H9 (cell line): ENCODE data around the gene ROBO1. TPM values are rescaled to one million over a fixed set of nuclear protein-coding genes. Genes with fewer than 3 reads are reported as not detected.

Experiments used
- DNase-seq: peaks from one replicate; pipeline ENCODE4 v3.0.0-alpha.2; 2017
- H2AFZ ChIP-seq: one replicate; pipeline ENCODE4 v1.6.1; 2013; ENCODE audit warnings: mild to moderate bottlenecking, low read length, control low read depth, moderate library complexity
- H2AK5ac ChIP-seq: 2 replicates; pipeline ENCODE4 v1.6.1; 2013; ENCODE audit warnings: low read length, control low read depth, mixed read lengths; ENCODE audit not compliant: insufficient read length
- H2BK120ac ChIP-seq: one replicate; pipeline ENCODE4 v1.6.1; 2013; ENCODE audit warnings: low read depth, mild to moderate bottlenecking, low read length, control low read depth, inconsistent platforms; ENCODE audit not compliant: poor library complexity, severe bottlenecking
- H2BK12ac ChIP-seq: 2 replicates; pipeline ENCODE4 v1.6.1; 2013; ENCODE audit warnings: low read length, control low read depth, mixed read lengths, low read depth; ENCODE audit not compliant: insufficient read length
- H2BK15ac ChIP-seq: 2 replicates; pipeline ENCODE4 v1.6.1; 2013; ENCODE audit warnings: low read depth, low read length, control low read depth
- H2BK20ac ChIP-seq: one replicate; pipeline ENCODE4 v1.6.1; 2013; ENCODE audit warnings: low read depth, mild to moderate bottlenecking, low read length, control low read depth, inconsistent platforms; ENCODE audit not compliant: poor library complexity, severe bottlenecking
- H2BK5ac ChIP-seq: 2 replicates; pipeline ENCODE4 v1.6.1; 2013; ENCODE audit warnings: low read length, control low read depth, mixed read lengths; ENCODE audit not compliant: insufficient read length
- H3K14ac ChIP-seq: 2 replicates; pipeline ENCODE4 v1.6.1; 2013; ENCODE audit warnings: low read length, control low read depth; ENCODE audit not compliant: insufficient read depth
- H3K18ac ChIP-seq: 2 replicates; pipeline ENCODE4 v1.6.1; 2013; ENCODE audit warnings: low read depth, mild to moderate bottlenecking, mixed read lengths, low read length, control low read depth; ENCODE audit not compliant: insufficient read length
- H3K23ac ChIP-seq: 2 replicates; pipeline ENCODE4 v1.6.1; 2013; ENCODE audit warnings: low read length, control low read depth, mixed read lengths, low read depth; ENCODE audit not compliant: insufficient read length
- H3K23me2 ChIP-seq: 2 replicates; pipeline ENCODE4 v1.6.1; 2013; ENCODE audit warnings: low read depth, mild to moderate bottlenecking, mixed read lengths, low read length, control low read depth; ENCODE audit not compliant: insufficient read length, poor library complexity, severe bottlenecking
- H3K27ac ChIP-seq: 2 replicates; pipeline ENCODE4 v1.5.1; 2013; ENCODE audit warnings: low read length, control low read depth, mixed read lengths, low read depth; ENCODE audit not compliant: insufficient read length
- H3K27me3 ChIP-seq: 2 replicates; pipeline ENCODE4 v1.6.1; 2013; ENCODE audit warnings: low read length, control low read depth, inconsistent platforms; ENCODE audit not compliant: insufficient read depth
- H3K4ac ChIP-seq: 2 replicates; pipeline ENCODE4 v1.6.1; 2013; ENCODE audit warnings: low read depth, mild to moderate bottlenecking, control low read depth, inconsistent platforms, low read length, moderate library complexity
- H3K4me1 ChIP-seq: 2 replicates; pipeline ENCODE4 v1.6.1; 2013; ENCODE audit warnings: low read length, control low read depth, inconsistent platforms; ENCODE audit not compliant: insufficient read depth
- H3K4me2 ChIP-seq: 2 replicates; pipeline ENCODE4 v1.6.1; 2013; ENCODE audit warnings: low read length, control low read depth, mixed read lengths; ENCODE audit not compliant: insufficient read length, insufficient read depth
- H3K56ac ChIP-seq: 2 replicates; pipeline ENCODE4 v1.6.1; 2013; ENCODE audit warnings: low read depth, mild to moderate bottlenecking, mixed read lengths, low read length, control low read depth; ENCODE audit not compliant: insufficient read length
- H3K79me1 ChIP-seq: 2 replicates; pipeline ENCODE4 v1.6.1; 2013; ENCODE audit warnings: low read depth, mild to moderate bottlenecking, moderate library complexity, low read length, control low read depth, inconsistent platforms; ENCODE audit not compliant: insufficient read depth, poor library complexity, severe bottlenecking
- H3K79me2 ChIP-seq: 2 replicates; pipeline ENCODE4 v1.6.1; 2013; ENCODE audit warnings: low read length, control low read depth, inconsistent platforms; ENCODE audit not compliant: insufficient read depth
- H3K9ac ChIP-seq: 2 replicates; pipeline ENCODE4 v1.6.1; 2013; ENCODE audit warnings: low read length, control low read depth, mixed read lengths; ENCODE audit not compliant: insufficient read length; ENCODE audit errors: extremely low read depth
- H3K9me3 ChIP-seq: one replicate; pipeline ENCODE4 v1.6.1; 2013; ENCODE audit warnings: low read depth, low read length, inconsistent platforms; ENCODE audit not compliant: control insufficient read depth
- H3T11ph ChIP-seq: one replicate; pipeline ENCODE4 v1.6.1; 2013; ENCODE audit warnings: mild to moderate bottlenecking, low read length, control low read depth, inconsistent platforms
- H4K20me1 ChIP-seq: one replicate; pipeline ENCODE4 v1.6.1; 2013; ENCODE audit not compliant: control insufficient read depth, insufficient read length, insufficient read depth
- H4K5ac ChIP-seq: 2 replicates; pipeline ENCODE4 v1.6.1; 2013; ENCODE audit warnings: low read depth, mild to moderate bottlenecking, mixed read lengths, low read length, control low read depth; ENCODE audit not compliant: insufficient read length
- H4K8ac ChIP-seq: replicated peaks from 2 replicates; pipeline ENCODE4 v1.6.1; 2013; ENCODE audit warnings: low read length, control low read depth, mixed read lengths, low read depth; ENCODE audit not compliant: insufficient read length
- H4K91ac ChIP-seq: 2 replicates; pipeline ENCODE4 v1.6.1; 2013; ENCODE audit warnings: low read depth, mild to moderate bottlenecking, moderate library complexity, mixed read lengths, low read length, control low read depth; ENCODE audit not compliant: insufficient read length
- H3K27ac Mint-ChIP-seq, 3 experiments: 2 replicates in 2 of 3; 3 replicates in 1 of 3; pipeline ENCODE4 v1.8.0; 2020 to 2021; ENCODE audit warnings: mixed read lengths in 3 of 3, mild to moderate bottlenecking in 1 of 3, moderate library complexity in 1 of 3
- H3K27me3 Mint-ChIP-seq: 2 replicates; pipeline ENCODE4 v1.8.0; 2021; ENCODE audit warnings: low read depth, mild to moderate bottlenecking, moderate library complexity, mixed read lengths
- H3K36me3 Mint-ChIP-seq, 3 experiments: 2 replicates in 2 of 3; 3 replicates in 1 of 3; pipeline ENCODE4 v1.8.0; 2020 to 2021; ENCODE audit warnings: low read depth in 3 of 3, mixed read lengths in 3 of 3; ENCODE audit not compliant: insufficient read depth in 1 of 3
- H3K4me1 Mint-ChIP-seq, 2 experiments: 2 replicates each; pipeline ENCODE4 v1.8.0; 2020; ENCODE audit warnings: mixed read lengths in 2 of 2
- H3K4me3 Mint-ChIP-seq, 2 experiments: 2 replicates in 1 of 2; 3 replicates in 1 of 2; pipeline ENCODE4 v1.8.0; 2020 to 2021; ENCODE audit warnings: mild to moderate bottlenecking in 2 of 2, mixed read lengths in 2 of 2, moderate library complexity in 1 of 2
- H3K9me3 Mint-ChIP-seq, 2 experiments: 2 replicates in 1 of 2; 3 replicates in 1 of 2; pipeline ENCODE4 v1.8.0; 2020; ENCODE audit warnings: mild to moderate bottlenecking in 2 of 2, mixed read lengths in 2 of 2, moderate library complexity in 1 of 2
- total RNA-seq: library from RNA; stranded (reverse); gene quantifications from 2 replicates; pipeline ENCODE4 v1.2.1, GENCODE V29; 2021
- TF ChIP-seq, protein P1 (sequence below): fragments of 200-600 bp; sonication (generic); conservative IDR thresholded peaks from 3 replicates; pipeline ENCODE4 v1.8.0; 2021; ENCODE audit warnings: antibody characterized with exemption, mild to moderate bottlenecking

Gene ROBO1
- total RNA-seq, 1 experiment from 2014 or later, result 62.7 TPM

DNA sequence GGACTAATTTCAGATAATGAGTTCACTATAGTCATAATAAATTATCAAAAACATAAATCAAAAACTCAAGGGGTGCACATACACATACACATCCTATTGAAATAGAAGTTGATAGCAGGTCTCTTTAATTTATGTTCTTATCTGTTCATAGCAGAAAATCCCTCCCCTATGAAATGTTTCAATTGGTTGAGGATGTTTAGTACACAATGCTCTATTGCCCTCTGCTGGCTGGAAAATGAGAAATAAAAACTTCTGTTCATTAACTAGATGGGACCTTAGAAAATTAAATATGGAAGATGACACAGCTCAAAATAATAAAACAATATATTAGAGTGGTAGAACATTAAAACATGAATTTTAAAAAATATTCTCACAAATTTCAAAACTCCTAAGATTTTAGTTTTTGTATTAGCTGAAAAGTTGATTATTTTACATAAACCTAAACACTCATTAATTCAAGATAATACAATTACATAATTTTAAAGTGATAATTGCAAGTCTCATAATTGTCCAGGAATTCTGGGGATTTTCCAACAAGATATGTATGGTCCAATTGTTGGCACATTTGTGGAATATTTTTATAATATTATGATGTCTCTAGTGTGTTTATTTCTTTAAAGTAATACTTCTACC is 735.0 kb downstream of the ROBO1 start:
- TF ChIP-seq, protein P1, sequence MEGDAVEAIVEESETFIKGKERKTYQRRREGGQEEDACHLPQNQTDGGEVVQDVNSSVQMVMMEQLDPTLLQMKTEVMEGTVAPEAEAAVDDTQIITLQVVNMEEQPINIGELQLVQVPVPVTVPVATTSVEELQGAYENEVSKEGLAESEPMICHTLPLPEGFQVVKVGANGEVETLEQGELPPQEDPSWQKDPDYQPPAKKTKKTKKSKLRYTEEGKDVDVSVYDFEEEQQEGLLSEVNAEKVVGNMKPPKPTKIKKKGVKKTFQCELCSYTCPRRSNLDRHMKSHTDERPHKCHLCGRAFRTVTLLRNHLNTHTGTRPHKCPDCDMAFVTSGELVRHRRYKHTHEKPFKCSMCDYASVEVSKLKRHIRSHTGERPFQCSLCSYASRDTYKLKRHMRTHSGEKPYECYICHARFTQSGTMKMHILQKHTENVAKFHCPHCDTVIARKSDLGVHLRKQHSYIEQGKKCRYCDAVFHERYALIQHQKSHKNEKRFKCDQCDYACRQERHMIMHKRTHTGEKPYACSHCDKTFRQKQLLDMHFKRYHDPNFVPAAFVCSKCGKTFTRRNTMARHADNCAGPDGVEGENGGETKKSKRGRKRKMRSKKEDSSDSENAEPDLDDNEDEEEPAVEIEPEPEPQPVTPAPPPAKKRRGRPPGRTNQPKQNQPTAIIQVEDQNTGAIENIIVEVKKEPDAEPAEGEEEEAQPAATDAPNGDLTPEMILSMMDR, result peak; percentile 85
- no peak overlapping the region for H3K27ac Mint-ChIP-seq

More for the DNA sequence above, 735.0 kb downstream of the ROBO1 start:
- H4K20me1 ChIP-seq, result no peaks in the 10 kb centered on the region
- no peaks in the 10 kb centered on the region for H3K4me1 ChIP-seq
- no peak overlapping the region for H2BK120ac ChIP-seq
- H3K36me3 Mint-ChIP-seq, result no peaks in the 10 kb centered on the region
- H2AFZ ChIP-seq, result no peak overlapping the region
- H3K79me2 ChIP-seq, result no peaks in the 10 kb centered on the region
- H3K23me2 ChIP-seq, result no peaks in the 10 kb centered on the region
- no peaks in the 10 kb centered on the region for H3K9me3 Mint-ChIP-seq
- no peak overlapping the region for H3K4ac ChIP-seq
- no peak overlapping the region for H4K91ac ChIP-seq
- H3K27me3 ChIP-seq, result no peaks in the 10 kb centered on the region
- H3K4me2 ChIP-seq, result no peak overlapping the region
- no peak for DNase-seq
- H4K8ac ChIP-seq, result no peak overlapping the region
- H2BK20ac ChIP-seq, result no peak overlapping the region
- no peak overlapping the region for H3K27ac ChIP-seq
- H3K18ac ChIP-seq, result no peak overlapping the region
- no peak overlapping the region for H3K14ac ChIP-seq
- no peak overlapping the region for H2AK5ac ChIP-seq
- no peaks in the 10 kb centered on the region for H3K4me1 Mint-ChIP-seq
- H2BK5ac ChIP-seq, result no peak overlapping the region
- no peaks in the 10 kb centered on the region for H3K27me3 Mint-ChIP-seq
- no peak overlapping the region for H4K5ac ChIP-seq
- H2BK15ac ChIP-seq, result no peak overlapping the region
- no peak overlapping the region for H3K4me3 Mint-ChIP-seq
- H2BK12ac ChIP-seq, result no peak overlapping the region
- no peaks in the 10 kb centered on the region for H3K9me3 ChIP-seq
- H3K56ac ChIP-seq, result no peak overlapping the region
- no peak overlapping the region for H3K23ac ChIP-seq
- H3T11ph ChIP-seq, result no peak overlapping the region
- no peaks in the 10 kb centered on the region for H3K79me1 ChIP-seq
- no peak overlapping the region for H3K9ac ChIP-seq
